Testis (tissue), 2 donors: ENCODE measurements around the gene IGSF8.

ENCODE experiments used
- POLR2A ChIP-seq: fragments of 450-650 bp; IDR thresholded peaks from one replicate; pipeline ENCODE4 v1.6.1; 2017; ENCODE audit warnings: antibody characterized with exemption, mild to moderate bottlenecking, moderate library complexity
- TF ChIP-seq, protein P1 (sequence below), 3 experiments: fragments of 450-650 bp in 2 of 3; fragments of 200-600 bp in 1 of 3; sonication (generic) in 1 of 3; IDR thresholded peaks; one replicate each; pipeline ENCODE4 v1.5.1; 2016 to 2019; ENCODE audit warnings: antibody characterized with exemption in 3 of 3, mild to moderate bottlenecking in 2 of 3, moderate library complexity in 1 of 3

DNA sequence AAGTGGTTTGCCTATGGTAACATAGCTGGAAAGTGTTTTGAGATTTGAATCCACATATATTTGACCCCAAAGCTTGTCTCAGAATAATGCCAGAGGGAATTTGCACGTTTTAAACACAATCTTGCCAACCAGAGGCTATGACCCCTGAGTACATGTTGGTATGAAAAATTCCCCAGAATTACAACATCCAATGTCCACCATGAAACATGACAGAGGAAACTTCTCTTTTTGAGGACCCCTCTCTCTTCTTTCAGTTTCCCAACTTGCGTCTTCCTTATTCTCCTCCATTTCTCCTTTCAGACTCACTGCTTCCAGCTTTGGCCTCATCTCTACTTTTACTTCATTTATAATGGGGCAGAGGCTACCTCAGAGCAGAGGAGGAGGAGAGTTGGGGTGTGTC is 22.6 kb downstream of the IGSF8 start:
- no peak for TF ChIP-seq POLR2A
- TF ChIP-seq, protein P1, sequence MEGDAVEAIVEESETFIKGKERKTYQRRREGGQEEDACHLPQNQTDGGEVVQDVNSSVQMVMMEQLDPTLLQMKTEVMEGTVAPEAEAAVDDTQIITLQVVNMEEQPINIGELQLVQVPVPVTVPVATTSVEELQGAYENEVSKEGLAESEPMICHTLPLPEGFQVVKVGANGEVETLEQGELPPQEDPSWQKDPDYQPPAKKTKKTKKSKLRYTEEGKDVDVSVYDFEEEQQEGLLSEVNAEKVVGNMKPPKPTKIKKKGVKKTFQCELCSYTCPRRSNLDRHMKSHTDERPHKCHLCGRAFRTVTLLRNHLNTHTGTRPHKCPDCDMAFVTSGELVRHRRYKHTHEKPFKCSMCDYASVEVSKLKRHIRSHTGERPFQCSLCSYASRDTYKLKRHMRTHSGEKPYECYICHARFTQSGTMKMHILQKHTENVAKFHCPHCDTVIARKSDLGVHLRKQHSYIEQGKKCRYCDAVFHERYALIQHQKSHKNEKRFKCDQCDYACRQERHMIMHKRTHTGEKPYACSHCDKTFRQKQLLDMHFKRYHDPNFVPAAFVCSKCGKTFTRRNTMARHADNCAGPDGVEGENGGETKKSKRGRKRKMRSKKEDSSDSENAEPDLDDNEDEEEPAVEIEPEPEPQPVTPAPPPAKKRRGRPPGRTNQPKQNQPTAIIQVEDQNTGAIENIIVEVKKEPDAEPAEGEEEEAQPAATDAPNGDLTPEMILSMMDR (IDR thresholded peaks at IDR 0.05): no peak
